Skin epidermis (tissue), 12 donors: ENCODE results near the gene LILRA6.
A peak's percentile ranks its signal among the peaks of the same experiment; 100 is the strongest.

Experiments used
- H3K27ac ChIP-seq, 21 experiments: fragments of 200-600 bp; sonication (generic) in 11 of 21; one replicate each; pipeline ENCODE4 v1.5.0; 2020; ENCODE audit warnings: mild to moderate bottlenecking in 3 of 21, inconsistent platforms in 2 of 21, moderate library complexity in 2 of 21
- H3K4me3 ChIP-seq, 7 experiments: fragments of 200-600 bp; sonication (generic) in 2 of 7; one replicate each; pipeline ENCODE4 v1.5.0; 2020; ENCODE audit warnings: inconsistent platforms in 2 of 7, mild to moderate bottlenecking in 2 of 7, moderate library complexity in 1 of 7

Gene LILRA6

DNA sequence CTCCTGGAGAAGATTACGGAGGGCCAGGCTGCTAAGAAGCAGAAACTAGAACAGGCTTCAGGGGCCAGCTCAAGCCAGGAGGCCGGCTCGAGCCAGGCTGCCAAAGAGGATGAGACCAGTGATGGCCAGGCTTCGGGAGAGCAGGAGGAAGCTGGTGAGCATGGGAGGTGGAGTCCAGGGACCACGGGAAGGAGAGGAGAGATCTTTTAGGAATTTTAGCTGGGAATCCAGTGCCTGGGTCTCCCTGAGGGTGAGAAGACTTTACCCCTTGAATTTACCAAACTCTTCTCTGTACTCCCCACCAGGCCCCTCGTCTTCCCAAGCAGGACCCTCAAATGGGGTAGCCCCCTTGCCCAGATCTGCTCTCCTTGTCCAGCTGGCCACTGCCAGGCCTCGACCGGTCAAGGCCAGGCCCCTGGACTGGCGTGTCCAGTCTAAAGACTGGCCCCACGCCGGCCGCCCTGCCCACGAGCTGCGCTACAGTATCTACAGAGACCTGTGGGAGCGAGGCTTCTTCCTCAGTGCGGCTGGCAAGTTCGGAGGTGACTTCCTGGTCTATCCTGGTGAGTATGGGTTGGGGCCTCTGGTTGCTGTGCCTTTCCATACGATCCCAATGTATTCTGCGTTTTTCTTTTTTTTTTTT, 50.7 kb downstream of the LILRA6 start:
- Histone ChIP-seq H3K4me3 (peak overlapping the region; percentile 76 to 97 (median 86)), H3K27ac (peak overlapping the region; percentile 3 to 100 (median 96))

GRCh38 chr19:54191011-54191810, 51.4 kb downstream of the LILRA6 start, which contains the start of gene TSEN34:
Gene TSEN34, plus strand, starts transcription at chr19:54191308. Its CDS starts 57 bp downstream, at chr19:54191365.
- H3K4me3 ChIP-seq, result peak within 1 kb of the TSS; percentile 76 to 97 (median 86)
- H3K27ac ChIP-seq, result peak within 1 kb of the TSS; percentile 76 to 100 (median 96)

- H3K4me3 ChIP-seq, result peak overlapping the region; percentile 76 to 97 (median 86)
- H3K27ac ChIP-seq, result peak overlapping the region; percentile 76 to 100 (median 96)
Measured at GRCh38 chr19:54190503-54191010, 52.0 kb downstream of the LILRA6 start.

DNA sequence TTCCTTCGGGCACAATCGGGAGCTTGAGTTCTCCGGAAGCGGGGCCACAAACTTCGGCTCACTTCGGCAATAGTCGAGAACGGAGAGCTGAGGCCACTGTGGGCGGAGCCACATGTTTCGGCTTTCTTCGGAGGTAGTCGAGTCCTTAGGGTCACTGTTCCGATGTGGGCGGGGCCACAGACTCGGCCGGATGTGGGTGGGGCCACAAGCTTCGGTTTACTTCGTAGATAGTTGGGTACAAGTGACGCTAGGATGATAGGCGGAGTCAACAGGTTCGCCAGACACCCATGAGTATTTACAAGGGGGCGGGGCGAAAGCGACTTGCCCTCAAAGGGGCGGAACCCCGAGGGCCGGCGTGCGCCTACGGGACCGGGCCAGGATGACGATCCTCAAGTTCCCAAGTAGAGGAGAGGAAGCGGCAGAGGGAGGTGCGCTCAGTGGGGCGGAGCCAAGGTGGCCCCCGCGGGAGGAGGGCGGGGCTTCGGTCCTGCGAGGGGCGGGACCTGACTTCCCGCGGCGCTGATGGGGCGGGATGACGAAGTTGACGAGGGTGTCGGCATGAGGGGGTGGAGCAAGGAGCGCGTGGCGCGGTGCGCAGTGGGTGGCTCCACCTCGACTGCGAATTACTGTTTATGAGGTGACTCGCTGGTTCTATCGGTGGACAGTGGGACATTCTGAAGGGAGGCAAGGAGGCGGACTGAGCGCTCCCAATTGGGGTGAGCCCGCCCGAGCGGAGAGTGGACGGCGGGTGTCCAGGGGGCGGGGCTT, 52.7 kb downstream of the LILRA6 start:
- H3K27ac ChIP-seq, result peak overlapping the region; percentile 76 to 100 (median 96)
- H3K4me3 ChIP-seq, result peak overlapping the region; percentile 45 to 97 (median 85)

GRCh38 chr19:54189145-54189734, 53.4 kb downstream of the LILRA6 start, which contains the start of gene MBOAT7:
Gene MBOAT7, minus strand, starts transcription at chr19:54189580. Its CDS starts 1,072 bp downstream, at chr19:54188508.
- peak within 1 kb of the TSS; percentile 76 to 100 (median 96) for H3K27ac ChIP-seq

DNA sequence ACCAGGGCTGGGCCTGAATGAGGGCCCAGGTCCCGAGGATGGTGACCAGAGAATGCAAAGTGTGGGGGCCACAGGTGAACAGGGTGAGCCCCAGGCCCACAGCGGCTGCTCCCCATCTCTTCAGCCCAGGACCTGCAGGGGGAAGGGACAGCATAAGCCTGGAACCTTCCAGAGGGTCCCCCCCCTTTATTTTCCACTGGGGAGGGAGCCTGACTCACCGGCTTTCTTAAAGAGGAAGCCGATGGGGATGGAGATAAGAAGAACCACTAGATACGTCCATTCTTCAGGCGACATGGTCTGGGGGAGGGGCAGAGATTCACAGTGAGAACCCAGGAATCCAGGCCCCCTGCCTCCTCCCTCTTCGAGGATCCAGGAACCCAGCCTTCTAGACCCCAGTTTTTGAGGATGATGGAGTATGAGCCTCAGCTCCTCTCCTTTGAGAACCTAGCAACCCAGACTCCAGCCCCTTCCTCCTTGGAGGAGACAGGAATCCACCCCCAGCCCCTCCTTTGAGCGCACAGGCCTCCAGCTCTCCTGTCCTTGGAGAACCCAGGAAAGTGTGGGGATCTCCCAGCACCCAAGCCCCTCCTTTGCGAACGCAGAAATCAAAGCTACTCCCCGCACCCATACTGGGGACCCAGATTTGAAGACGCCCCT, 54.2 kb downstream of the LILRA6 start:
- Histone ChIP-seq H3K27ac (peak overlapping the region in 18 of 21 experiments; percentile 84 to 100 (median 95)), H3K4me3 (peak overlapping the region; percentile 45 to 97 (median 81))

More at GRCh38 chr19:54189145-54189734, 53.4 kb downstream of the LILRA6 start, which contains the start of gene MBOAT7:
- peak within 1 kb of the TSS; percentile 45 to 97 (median 85) for H3K4me3 ChIP-seq

DNA sequence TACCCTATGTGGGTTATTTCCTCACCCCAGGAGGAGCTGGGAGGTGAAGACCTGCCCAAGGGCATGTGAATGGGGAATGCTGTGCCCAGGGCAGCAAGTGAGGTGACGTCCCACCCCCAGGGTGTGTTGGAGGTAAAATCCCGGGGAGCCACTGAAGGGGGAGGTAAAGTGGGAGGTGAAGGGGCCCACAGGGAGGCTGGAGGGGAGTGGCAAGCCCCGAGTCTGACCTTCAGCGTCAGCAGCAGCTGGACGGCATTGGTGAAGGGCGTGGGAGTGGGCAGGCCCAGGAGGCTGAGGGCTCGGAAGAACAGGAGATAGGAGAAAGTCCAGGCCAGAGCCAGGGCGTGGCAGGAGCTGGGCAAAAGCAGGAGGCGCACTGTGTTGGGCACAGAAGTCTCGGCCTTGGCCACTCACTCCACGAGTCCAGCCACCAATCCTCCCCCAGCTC, 55.6 kb downstream of the LILRA6 start:
- Histone ChIP-seq H3K4me3 (no peak overlapping the region), H3K27ac (peak overlapping the region in 1 of 21 experiments; percentile 43)
